HUES48 (cell line): ENCODE results near the gene ATXN7L2.

ENCODE experiments used
- H3K27ac ChIP-seq: one replicate; pipeline ENCODE4 v1.7.0; 2013; ENCODE audit warnings: low read depth, low read length, inconsistent platforms
- H3K27me3 ChIP-seq: 2 replicates; pipeline ENCODE4 v1.6.1; 2013; ENCODE audit warnings: mild to moderate bottlenecking, low read length; ENCODE audit not compliant: control insufficient read depth, insufficient read depth
- H3K36me3 ChIP-seq: 2 replicates; pipeline ENCODE4 v1.6.1; 2013; ENCODE audit warnings: low read length; ENCODE audit not compliant: control insufficient read depth, insufficient read depth
- H3K4me1 ChIP-seq: 2 replicates; pipeline ENCODE4 v1.6.1; 2013; ENCODE audit warnings: mild to moderate bottlenecking, low read length; ENCODE audit not compliant: control insufficient read depth, insufficient read depth
- H3K4me3 ChIP-seq: 2 replicates; pipeline ENCODE4 v1.5.1; 2013; ENCODE audit warnings: mild to moderate bottlenecking, low read depth, low read length
- H3K9ac ChIP-seq: 2 replicates; pipeline ENCODE4 v1.6.1; 2013; ENCODE audit warnings: mild to moderate bottlenecking, low read depth, low read length, moderate library complexity
- H3K9me3 ChIP-seq: 2 replicates; pipeline ENCODE4 v1.6.1; 2013; ENCODE audit warnings: low read length; ENCODE audit not compliant: control insufficient read depth, insufficient read depth

ATXN7L2 gene

GRCh38 chr1:109499081-109499480 lies 15.4 kb downstream of the ATXN7L2 start:
- no peak overlapping the region for H3K4me3 ChIP-seq
- no peaks in the 10 kb centered on the region for H3K36me3 ChIP-seq
- no peaks in the 10 kb centered on the region for H3K9me3 ChIP-seq
- peaks cover 17% of the 10 kb centered on the region for H3K4me1 ChIP-seq
- H3K9ac ChIP-seq, result no peak overlapping the region
- H3K27ac ChIP-seq, result no peak overlapping the region
- H3K27me3 ChIP-seq, result no peaks in the 10 kb centered on the region

GRCh38 chr1:109499661-109500536 lies 16.2 kb downstream of the ATXN7L2 start:
- no peak overlapping the region for H3K9ac ChIP-seq
- no peaks in the 10 kb centered on the region for H3K9me3 ChIP-seq
- peaks cover 17% of the 10 kb centered on the region for H3K4me1 ChIP-seq
- no peaks in the 10 kb centered on the region for H3K36me3 ChIP-seq
- no peak overlapping the region for H3K4me3 ChIP-seq
- no peaks in the 10 kb centered on the region for H3K27me3 ChIP-seq
- no peak overlapping the region for H3K27ac ChIP-seq

- Histone ChIP-seq H3K9me3 (no peaks in the 10 kb centered on the region), H3K4me1 (peaks cover 17% of the 10 kb centered on the region), H3K27ac (no peak overlapping the region), H3K36me3 (no peaks in the 10 kb centered on the region), H3K27me3 (no peaks in the 10 kb centered on the region), H3K4me3 (no peak overlapping the region), H3K9ac (no peak overlapping the region)
Observed at GRCh38 chr1:109500941-109501381, 17.3 kb downstream of the ATXN7L2 start.

- H3K27me3 ChIP-seq, result no peaks in the 10 kb centered on the region
- H3K36me3 ChIP-seq, result no peaks in the 10 kb centered on the region
- H3K27ac ChIP-seq, result no peak overlapping the region
- no peaks in the 10 kb centered on the region for H3K9me3 ChIP-seq
- no peak overlapping the region for H3K9ac ChIP-seq
- H3K4me3 ChIP-seq, result no peak overlapping the region
- peaks cover 17% of the 10 kb centered on the region for H3K4me1 ChIP-seq
Observed at GRCh38 chr1:109501644-109502363, 18.1 kb downstream of the ATXN7L2 start.

GRCh38 chr1:109502364-109502851 lies 18.7 kb downstream of the ATXN7L2 start:
- Histone ChIP-seq H3K9ac (no peak overlapping the region), H3K4me3 (no peak overlapping the region), H3K27ac (no peak overlapping the region), H3K36me3 (no peaks in the 10 kb centered on the region), H3K9me3 (no peaks in the 10 kb centered on the region), H3K27me3 (no peaks in the 10 kb centered on the region), H3K4me1 (peaks cover 15% of the 10 kb centered on the region)

GRCh38 chr1:109503935-109504334 lies 20.2 kb downstream of the ATXN7L2 start:
- peaks cover 12% of the 10 kb centered on the region for H3K27me3 ChIP-seq
- no peak overlapping the region for H3K4me3 ChIP-seq
- no peak overlapping the region for H3K27ac ChIP-seq
- no peaks in the 10 kb centered on the region for H3K36me3 ChIP-seq
- no peak overlapping the region for H3K9ac ChIP-seq
- H3K4me1 ChIP-seq, result 0 out of 2 replicates have a peak, but pooled peaks cover 2% of the 10 kb centered on the region
- no peaks in the 10 kb centered on the region for H3K9me3 ChIP-seq

- no peak overlapping the region for H3K9ac ChIP-seq
- H3K36me3 ChIP-seq, result no peaks in the 10 kb centered on the region
- H3K4me3 ChIP-seq, result no peak overlapping the region
- H3K27ac ChIP-seq, result no peak overlapping the region
- peaks cover 19% of the 10 kb centered on the region for H3K27me3 ChIP-seq
- H3K9me3 ChIP-seq, result no peaks in the 10 kb centered on the region
- no peaks in the 10 kb centered on the region; the same call in 1 of the 2 replicates for H3K4me1 ChIP-seq
Observed at GRCh38 chr1:109504974-109505373, 21.3 kb downstream of the ATXN7L2 start.

GRCh38 chr1:109508001-109508872 lies 24.5 kb downstream of the ATXN7L2 start:
- Histone ChIP-seq H3K9ac (no peak overlapping the region), H3K4me1 (peaks cover 5% of the 10 kb centered on the region), H3K9me3 (no peaks in the 10 kb centered on the region), H3K36me3 (no peaks in the 10 kb centered on the region), H3K27ac (no peak overlapping the region), H3K27me3 (peaks cover 38% of the 10 kb centered on the region), H3K4me3 (no peak overlapping the region)

GRCh38 chr1:109508873-109509175 lies 25.1 kb downstream of the ATXN7L2 start:
- Histone ChIP-seq H3K9ac (no peak overlapping the region), H3K9me3 (no peaks in the 10 kb centered on the region), H3K27ac (no peak overlapping the region), H3K4me1 (peaks cover 5% of the 10 kb centered on the region), H3K27me3 (peaks cover 38% of the 10 kb centered on the region), H3K36me3 (no peaks in the 10 kb centered on the region), H3K4me3 (peak overlapping the region; percentile 85; the same call in 1 of the 2 replicates)

GRCh38 chr1:109509176-109510134 lies 25.8 kb downstream of the ATXN7L2 start, which contains the start of gene AMIGO1:
TSS of gene AMIGO1 (minus strand) at chr1:109509727. CDS start at chr1:109508912, 815 bp downstream.
- H3K9ac ChIP-seq, result no peak within 1 kb of the TSS

More at GRCh38 chr1:109509176-109510134, 25.8 kb downstream of the ATXN7L2 start, which contains the start of gene AMIGO1:
- Histone ChIP-seq H3K27ac (no peak within 1 kb of the TSS), H3K4me3 (peak within 1 kb of the TSS; percentile 85), H3K9me3 (no peaks in the 10 kb centered on the region), H3K27me3 (peaks cover 38% of the 10 kb centered on the region), H3K36me3 (no peaks in the 10 kb centered on the region), H3K4me1 (peaks cover 5% of the 10 kb centered on the region)
